Astrocyte (in vitro differentiated cells and primary cell): Measurements from ENCODE around the gene BARX1. TPM values are rescaled to one million over a fixed set of nuclear protein-coding genes. Genes with fewer than 3 reads are reported as not detected.

Experiments
- DNase-seq: peaks from one replicate; pipeline ENCODE4 v3.0.0-alpha.2; 2010; ENCODE audit warnings: low read depth
- FAIRE-seq: peaks from 2 replicates; lab custom pipeline; 2011; peaks lifted over from hg19 to GRCh38; lab: Jason Lieb, UNC
- H2AFZ ChIP-seq: 2 replicates; pipeline ENCODE4 v1.6.0; 2012; ENCODE audit warnings: low read depth, low read length, inconsistent platforms
- H3K27ac ChIP-seq: 2 replicates; pipeline ENCODE4 v1.5.1; 2011; ENCODE audit warnings: low read depth, low read length, inconsistent platforms
- H3K27me3 ChIP-seq: 2 replicates; pipeline ENCODE4 v1.6.0; 2011; ENCODE audit warnings: low read length, inconsistent platforms; ENCODE audit not compliant: insufficient read depth
- H3K36me3 ChIP-seq: 2 replicates; pipeline ENCODE4 v1.5.1; 2011; ENCODE audit warnings: low read length, inconsistent platforms; ENCODE audit not compliant: insufficient read depth
- H3K4me1 ChIP-seq: 2 replicates; pipeline ENCODE4 v1.5.1; 2011; ENCODE audit warnings: low read length, inconsistent platforms; ENCODE audit not compliant: insufficient read depth
- H3K4me2 ChIP-seq: 2 replicates; pipeline ENCODE4 v1.6.0; 2012; ENCODE audit warnings: low read length, inconsistent platforms
- H3K4me3 ChIP-seq: 2 replicates; pipeline ENCODE4 v1.5.1; 2011; ENCODE audit warnings: low read depth, mild to moderate bottlenecking, low read length, inconsistent platforms; ENCODE audit not compliant: insufficient read depth
- H3K79me2 ChIP-seq: 2 replicates; pipeline ENCODE4 v1.6.0; 2012; ENCODE audit warnings: mild to moderate bottlenecking, low read length, inconsistent platforms; ENCODE audit not compliant: insufficient read depth
- H3K9ac ChIP-seq: 2 replicates; pipeline ENCODE4 v1.6.0; 2012; ENCODE audit warnings: mild to moderate bottlenecking, low read length, inconsistent platforms
- H3K9me3 ChIP-seq: 2 replicates; pipeline ENCODE4 v1.5.1; 2012; ENCODE audit warnings: low read depth, mild to moderate bottlenecking, low read length, inconsistent platforms; ENCODE audit not compliant: insufficient read depth
- H4K20me1 ChIP-seq: 2 replicates; pipeline ENCODE4 v1.6.0; 2012; ENCODE audit warnings: low read length, inconsistent platforms; ENCODE audit not compliant: insufficient read depth
- H3K27ac Mint-ChIP-seq: one replicate; pipeline ENCODE4 v1.8.0; 2021; ENCODE audit warnings: mild to moderate bottlenecking, mixed read lengths; ENCODE audit not compliant: unreplicated experiment
- H3K27me3 Mint-ChIP-seq: one replicate; pipeline ENCODE4 v1.8.0; 2021; ENCODE audit warnings: low read depth, mixed read lengths; ENCODE audit not compliant: unreplicated experiment
- H3K36me3 Mint-ChIP-seq: one replicate; pipeline ENCODE4 v1.8.0; 2021; ENCODE audit warnings: low read depth, mixed read lengths; ENCODE audit not compliant: unreplicated experiment
- H3K4me1 Mint-ChIP-seq: one replicate; pipeline ENCODE4 v1.8.0; 2021; ENCODE audit warnings: low read depth, mixed read lengths; ENCODE audit not compliant: unreplicated experiment
- H3K4me3 Mint-ChIP-seq: one replicate; pipeline ENCODE4 v1.8.0; 2021; ENCODE audit warnings: mild to moderate bottlenecking, moderate library complexity, mixed read lengths; ENCODE audit not compliant: unreplicated experiment
- H3K9me3 Mint-ChIP-seq: one replicate; pipeline ENCODE4 v1.8.0; 2021; ENCODE audit warnings: mild to moderate bottlenecking, mixed read lengths; ENCODE audit not compliant: unreplicated experiment
- EZH2 ChIP-seq: IDR thresholded peaks from 2 replicates; pipeline ENCODE4 v1.6.1; 2012; ENCODE audit warnings: mild to moderate bottlenecking, low read length, inconsistent platforms; ENCODE audit not compliant: insufficient read depth
- total RNA-seq: library from RNA; stranded (reverse); gene quantifications from 2 replicates; pipeline ENCODE4 v1.2.1, GENCODE V29; 2021
- TF ChIP-seq, protein P1 (sequence below): IDR thresholded peaks from 2 replicates; pipeline ENCODE4 v1.5.1; 2011; ENCODE audit warnings: low read depth, mild to moderate bottlenecking, inconsistent platforms, low read length, moderate library complexity; ENCODE audit not compliant: insufficient read depth

The BARX1 gene
- total RNA-seq, 1 donor from 2014 or later: 0.73 TPM

DNA sequence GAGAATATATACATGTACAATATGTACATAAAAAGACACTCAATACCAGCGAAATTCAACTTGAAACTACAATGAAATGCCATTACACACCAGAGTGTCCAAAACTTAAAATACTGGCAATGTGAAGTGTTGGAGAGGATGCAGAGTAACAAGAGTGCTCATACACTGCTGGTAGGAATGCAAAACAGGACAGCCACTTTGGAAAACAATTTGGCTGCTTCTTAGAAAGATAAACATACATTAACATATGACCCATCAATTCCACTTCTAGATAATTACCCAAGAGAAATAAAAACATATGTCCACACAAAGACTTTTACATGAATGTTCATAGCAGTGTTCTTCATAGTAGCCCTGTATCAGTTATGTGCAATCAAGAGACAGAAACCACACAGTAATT is 39.4 kb upstream of the BARX1 start:
- Histone ChIP-seq H3K79me2 (no peaks in the 10 kb centered on the region), H3K4me1 (no peaks in the 10 kb centered on the region), H2AFZ (no peak overlapping the region), H4K20me1 (no peaks in the 10 kb centered on the region), H3K4me3 (no peak overlapping the region), H3K4me2 (no peak overlapping the region), H3K36me3 (no peaks in the 10 kb centered on the region), H3K9ac (no peak overlapping the region), H3K27me3 (peaks cover 3% of the 10 kb centered on the region), H3K27ac (no peak overlapping the region), H3K9me3 (no peaks in the 10 kb centered on the region)
- peaks cover 8% of the 10 kb centered on the region for H3K9me3 Mint-ChIP-seq
- DNase-seq (no peak), FAIRE-seq (no peak)
- H3K4me3 Mint-ChIP-seq: no peak overlapping the region
- no peaks in the 10 kb centered on the region for H3K4me1 Mint-ChIP-seq
- H3K36me3 Mint-ChIP-seq: no peaks in the 10 kb centered on the region
- H3K27ac Mint-ChIP-seq: no peak overlapping the region
- H3K27me3 Mint-ChIP-seq: peaks cover 16% of the 10 kb centered on the region
- TF ChIP-seq, protein P1, sequence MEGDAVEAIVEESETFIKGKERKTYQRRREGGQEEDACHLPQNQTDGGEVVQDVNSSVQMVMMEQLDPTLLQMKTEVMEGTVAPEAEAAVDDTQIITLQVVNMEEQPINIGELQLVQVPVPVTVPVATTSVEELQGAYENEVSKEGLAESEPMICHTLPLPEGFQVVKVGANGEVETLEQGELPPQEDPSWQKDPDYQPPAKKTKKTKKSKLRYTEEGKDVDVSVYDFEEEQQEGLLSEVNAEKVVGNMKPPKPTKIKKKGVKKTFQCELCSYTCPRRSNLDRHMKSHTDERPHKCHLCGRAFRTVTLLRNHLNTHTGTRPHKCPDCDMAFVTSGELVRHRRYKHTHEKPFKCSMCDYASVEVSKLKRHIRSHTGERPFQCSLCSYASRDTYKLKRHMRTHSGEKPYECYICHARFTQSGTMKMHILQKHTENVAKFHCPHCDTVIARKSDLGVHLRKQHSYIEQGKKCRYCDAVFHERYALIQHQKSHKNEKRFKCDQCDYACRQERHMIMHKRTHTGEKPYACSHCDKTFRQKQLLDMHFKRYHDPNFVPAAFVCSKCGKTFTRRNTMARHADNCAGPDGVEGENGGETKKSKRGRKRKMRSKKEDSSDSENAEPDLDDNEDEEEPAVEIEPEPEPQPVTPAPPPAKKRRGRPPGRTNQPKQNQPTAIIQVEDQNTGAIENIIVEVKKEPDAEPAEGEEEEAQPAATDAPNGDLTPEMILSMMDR: no peak
- no peak for TF ChIP-seq EZH2

DNA sequence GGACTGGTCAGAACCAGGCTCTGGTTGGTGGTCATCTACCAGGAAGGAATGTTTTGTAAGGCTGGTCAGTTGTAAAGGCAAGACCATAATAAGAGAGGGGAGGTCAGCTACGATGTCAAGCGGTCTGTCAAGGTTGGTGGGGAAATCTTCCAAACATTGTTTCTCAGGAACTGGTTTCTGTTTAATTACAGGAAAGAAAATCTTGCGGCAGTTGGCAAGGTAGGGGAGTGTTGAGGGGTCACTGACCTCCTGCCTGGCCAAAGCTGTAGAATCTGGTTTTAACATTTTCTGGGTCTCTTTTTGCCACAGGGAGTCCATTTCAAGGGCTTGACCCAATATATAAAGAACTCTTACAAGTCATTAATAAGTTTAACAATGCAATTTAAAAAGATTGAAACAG is 39.0 kb upstream of the BARX1 start:
- no peaks in the 10 kb centered on the region for H3K79me2 ChIP-seq
- no peaks in the 10 kb centered on the region for H3K36me3 ChIP-seq
- DNase-seq: no peak
- no peaks in the 10 kb centered on the region for H3K4me1 ChIP-seq
- H3K9me3 Mint-ChIP-seq: peaks cover 10% of the 10 kb centered on the region
- H3K4me3 ChIP-seq: no peak overlapping the region
- H3K4me1 Mint-ChIP-seq: no peaks in the 10 kb centered on the region
- H3K36me3 Mint-ChIP-seq: no peaks in the 10 kb centered on the region
- H3K27ac ChIP-seq: no peak overlapping the region
- H3K9ac ChIP-seq: no peak overlapping the region
- H3K4me2 ChIP-seq: no peak overlapping the region
- no peaks in the 10 kb centered on the region for H4K20me1 ChIP-seq
- FAIRE-seq: no peak
- no peak overlapping the region for H3K4me3 Mint-ChIP-seq
- H3K27ac Mint-ChIP-seq: no peak overlapping the region
- peaks cover 16% of the 10 kb centered on the region for H3K27me3 Mint-ChIP-seq
- TF ChIP-seq EZH2: no peak
- TF ChIP-seq, protein P1: no peak
- peaks cover 3% of the 10 kb centered on the region for H3K27me3 ChIP-seq
- no peaks in the 10 kb centered on the region for H3K9me3 ChIP-seq
- H2AFZ ChIP-seq: no peak overlapping the region

DNA sequence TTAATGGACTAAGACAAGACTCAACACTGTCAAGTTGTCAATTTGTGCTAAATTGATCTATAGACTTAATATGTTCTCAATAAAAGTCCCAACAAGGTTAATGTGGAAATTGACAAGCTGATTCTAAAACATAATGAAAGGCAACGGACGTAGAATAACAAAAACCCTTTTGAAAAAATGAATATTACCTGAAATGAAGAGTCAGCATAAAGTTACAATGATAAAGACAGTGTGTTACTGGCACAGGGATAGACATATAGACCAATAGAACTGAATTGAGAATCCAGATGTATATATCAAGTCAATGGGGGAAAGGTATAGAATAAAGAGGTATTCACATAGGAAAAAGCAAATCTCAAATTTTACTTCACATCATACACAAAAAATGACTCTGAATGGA is 37.7 kb upstream of the BARX1 start:
- TF ChIP-seq EZH2: no peak
- TF ChIP-seq, protein P1: no peak
- no peak for DNase-seq
- Mint-ChIP-seq H3K4me3 (no peak overlapping the region), H3K27ac (no peak overlapping the region), H3K27me3 (peaks cover 13% of the 10 kb centered on the region), H3K36me3 (no peaks in the 10 kb centered on the region), H3K4me1 (no peaks in the 10 kb centered on the region), H3K9me3 (peaks cover 10% of the 10 kb centered on the region)
- no peak for FAIRE-seq
- Histone ChIP-seq H3K79me2 (no peaks in the 10 kb centered on the region), H2AFZ (no peak overlapping the region), H4K20me1 (no peaks in the 10 kb centered on the region), H3K27me3 (peaks cover 3% of the 10 kb centered on the region), H3K9ac (no peak overlapping the region), H3K9me3 (no peaks in the 10 kb centered on the region), H3K36me3 (no peaks in the 10 kb centered on the region), H3K4me1 (no peaks in the 10 kb centered on the region), H3K27ac (no peak overlapping the region), H3K4me2 (no peak overlapping the region), H3K4me3 (no peak overlapping the region)
